Stomach (tissue), 4 donors: Measurements from ENCODE around the gene BHLHA15.

ENCODE experiments used
- EP300 ChIP-seq: sonication (generic); formaldehyde crosslinking; IDR thresholded peaks from one replicate; pipeline ENCODE4 v1.6.1; 2017; ENCODE audit warnings: antibody characterized with exemption
- POLR2A ChIP-seq, 4 donors: fragments of 450-650 bp; IDR thresholded peaks; one replicate each; pipeline ENCODE4 v1.6.1; 2016; ENCODE audit warnings: antibody characterized with exemption in 4 of 4, control low read depth in 2 of 4, mild to moderate bottlenecking in 1 of 4, moderate library complexity in 1 of 4
- POLR2AphosphoS5 ChIP-seq, 3 donors: sonication (generic); formaldehyde crosslinking; IDR thresholded peaks; one replicate each; pipeline ENCODE4 v1.6.1; 2016; ENCODE audit warnings: antibody characterized with exemption in 3 of 3
- TF ChIP-seq, protein P1 (sequence below), 7 experiments: fragments of 450-650 bp in 4 of 7; fragments of 200-600 bp in 3 of 7; sonication (generic) in 3 of 7; IDR thresholded peaks; one replicate each; pipeline ENCODE4 v1.5.1; 2016 to 2019; ENCODE audit warnings: antibody characterized with exemption in 7 of 7, control low read depth in 2 of 7, mild to moderate bottlenecking in 1 of 7

DNA sequence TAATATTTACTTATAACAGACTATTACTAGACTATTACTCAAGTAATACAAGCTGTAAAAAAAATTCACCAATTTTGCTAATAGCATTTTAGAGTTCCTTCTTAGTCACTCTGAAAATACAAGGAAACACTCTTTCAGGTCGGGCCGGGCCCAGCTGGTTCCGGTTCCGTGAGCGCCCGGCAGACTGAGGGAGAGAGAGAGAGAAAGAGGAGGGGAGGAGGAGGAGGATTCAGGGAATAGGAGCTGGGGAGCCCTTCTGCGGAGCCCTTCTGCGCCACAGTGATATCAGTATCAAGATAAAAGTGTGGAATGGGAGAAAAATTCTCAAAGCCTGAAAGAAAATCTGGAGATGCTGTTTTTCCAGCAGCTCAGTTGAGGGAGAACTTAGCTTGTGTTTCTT lies 30.5 kb upstream of the BHLHA15 start:
- TF ChIP-seq, protein P1, sequence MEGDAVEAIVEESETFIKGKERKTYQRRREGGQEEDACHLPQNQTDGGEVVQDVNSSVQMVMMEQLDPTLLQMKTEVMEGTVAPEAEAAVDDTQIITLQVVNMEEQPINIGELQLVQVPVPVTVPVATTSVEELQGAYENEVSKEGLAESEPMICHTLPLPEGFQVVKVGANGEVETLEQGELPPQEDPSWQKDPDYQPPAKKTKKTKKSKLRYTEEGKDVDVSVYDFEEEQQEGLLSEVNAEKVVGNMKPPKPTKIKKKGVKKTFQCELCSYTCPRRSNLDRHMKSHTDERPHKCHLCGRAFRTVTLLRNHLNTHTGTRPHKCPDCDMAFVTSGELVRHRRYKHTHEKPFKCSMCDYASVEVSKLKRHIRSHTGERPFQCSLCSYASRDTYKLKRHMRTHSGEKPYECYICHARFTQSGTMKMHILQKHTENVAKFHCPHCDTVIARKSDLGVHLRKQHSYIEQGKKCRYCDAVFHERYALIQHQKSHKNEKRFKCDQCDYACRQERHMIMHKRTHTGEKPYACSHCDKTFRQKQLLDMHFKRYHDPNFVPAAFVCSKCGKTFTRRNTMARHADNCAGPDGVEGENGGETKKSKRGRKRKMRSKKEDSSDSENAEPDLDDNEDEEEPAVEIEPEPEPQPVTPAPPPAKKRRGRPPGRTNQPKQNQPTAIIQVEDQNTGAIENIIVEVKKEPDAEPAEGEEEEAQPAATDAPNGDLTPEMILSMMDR (IDR thresholded peaks at IDR 0.05) = no peak
- TF ChIP-seq POLR2AphosphoS5 (IDR thresholded peaks at IDR 0.05) = no peak
- no peak for TF ChIP-seq POLR2A (IDR thresholded peaks at IDR 0.05)
- TF ChIP-seq EP300 = no peak
